ENCODE data around the gene DYSF.

DYSF gene

GRCh38 chr2:71722286-71722685 lies 268.9 kb downstream of the DYSF start:
- DNase-seq (ENCODE audit: low spot score) = no peak
- no peaks in the 10 kb centered on the region for H3K27me3 ChIP-seq (ENCODE audit: insufficient read depth, poor library complexity, severe bottlenecking)
- H3K4me3 ChIP-seq (ENCODE audit: severe bottlenecking) = no peak overlapping the region
- no peak for ATAC-seq (ENCODE audit: low read depth)
- no peaks in the 10 kb centered on the region for H3K9me3 ChIP-seq (ENCODE audit: severe bottlenecking)
- peaks cover under 1% of the 10 kb centered on the region for H3K4me1 ChIP-seq (ENCODE audit: insufficient read depth, poor library complexity, severe bottlenecking)
- H3K27ac ChIP-seq (ENCODE audit: poor library complexity, severe bottlenecking) = no peak overlapping the region
- no peaks in the 10 kb centered on the region for H3K36me3 ChIP-seq (ENCODE audit: low read depth)
- TF ChIP-seq, protein P1, sequence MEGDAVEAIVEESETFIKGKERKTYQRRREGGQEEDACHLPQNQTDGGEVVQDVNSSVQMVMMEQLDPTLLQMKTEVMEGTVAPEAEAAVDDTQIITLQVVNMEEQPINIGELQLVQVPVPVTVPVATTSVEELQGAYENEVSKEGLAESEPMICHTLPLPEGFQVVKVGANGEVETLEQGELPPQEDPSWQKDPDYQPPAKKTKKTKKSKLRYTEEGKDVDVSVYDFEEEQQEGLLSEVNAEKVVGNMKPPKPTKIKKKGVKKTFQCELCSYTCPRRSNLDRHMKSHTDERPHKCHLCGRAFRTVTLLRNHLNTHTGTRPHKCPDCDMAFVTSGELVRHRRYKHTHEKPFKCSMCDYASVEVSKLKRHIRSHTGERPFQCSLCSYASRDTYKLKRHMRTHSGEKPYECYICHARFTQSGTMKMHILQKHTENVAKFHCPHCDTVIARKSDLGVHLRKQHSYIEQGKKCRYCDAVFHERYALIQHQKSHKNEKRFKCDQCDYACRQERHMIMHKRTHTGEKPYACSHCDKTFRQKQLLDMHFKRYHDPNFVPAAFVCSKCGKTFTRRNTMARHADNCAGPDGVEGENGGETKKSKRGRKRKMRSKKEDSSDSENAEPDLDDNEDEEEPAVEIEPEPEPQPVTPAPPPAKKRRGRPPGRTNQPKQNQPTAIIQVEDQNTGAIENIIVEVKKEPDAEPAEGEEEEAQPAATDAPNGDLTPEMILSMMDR (IDR thresholded peaks at IDR 0.05; ENCODE audit: poor library complexity, severe bottlenecking) = no peak

- Histone ChIP-seq H3K36me3 (ENCODE audit: low read depth) (no peaks in the 10 kb centered on the region), H3K4me1 (ENCODE audit: insufficient read depth, poor library complexity, severe bottlenecking) (peaks cover 6% of the 10 kb centered on the region), H3K27me3 (ENCODE audit: insufficient read depth, poor library complexity, severe bottlenecking) (no peaks in the 10 kb centered on the region), H3K4me3 (ENCODE audit: severe bottlenecking) (no peak overlapping the region), H3K9me3 (ENCODE audit: severe bottlenecking) (no peaks in the 10 kb centered on the region), H3K27ac (ENCODE audit: poor library complexity, severe bottlenecking) (no peak overlapping the region)
- ATAC-seq (ENCODE audit: low read depth) = no peak
- DNase-seq (ENCODE audit: low spot score) = no peak
- TF ChIP-seq, protein P1 (IDR thresholded peaks at IDR 0.05; ENCODE audit: poor library complexity, severe bottlenecking) = no peak
These were observed 271.4 kb downstream of the DYSF start for GRCh38 chr2:71724793-71725192.

DNA sequence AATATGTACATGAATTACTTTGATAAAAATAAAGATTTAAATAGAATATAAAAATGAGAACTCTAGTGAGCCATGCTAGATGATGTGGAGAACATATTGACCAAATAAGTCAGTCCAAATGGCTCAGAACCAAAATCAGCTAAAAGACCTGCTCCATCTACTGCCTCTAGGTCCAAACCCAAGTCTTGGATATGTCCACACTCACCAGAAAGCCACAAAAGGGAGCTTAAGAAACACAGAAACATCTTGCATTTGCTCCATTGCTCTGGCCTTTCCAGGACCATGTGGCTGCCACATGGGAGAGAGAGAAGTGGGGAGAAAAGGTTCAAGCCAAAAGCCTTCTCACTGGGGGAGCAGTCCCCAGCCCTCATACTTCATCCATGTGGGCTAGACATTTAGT lies 272.5 kb downstream of the DYSF start:
- Histone ChIP-seq H3K4me3 (ENCODE audit: severe bottlenecking) (no peak overlapping the region), H3K9me3 (ENCODE audit: severe bottlenecking) (no peaks in the 10 kb centered on the region), H3K27me3 (ENCODE audit: insufficient read depth, poor library complexity, severe bottlenecking) (no peaks in the 10 kb centered on the region), H3K36me3 (ENCODE audit: low read depth) (no peaks in the 10 kb centered on the region), H3K4me1 (ENCODE audit: insufficient read depth, poor library complexity, severe bottlenecking) (peaks cover 6% of the 10 kb centered on the region), H3K27ac (ENCODE audit: poor library complexity, severe bottlenecking) (no peak overlapping the region)
- DNase-seq (ENCODE audit: low spot score) (no peak), ATAC-seq (ENCODE audit: low read depth) (no peak)
- TF ChIP-seq, protein P1 (IDR thresholded peaks at IDR 0.05; ENCODE audit: poor library complexity, severe bottlenecking) = no peak

DNA sequence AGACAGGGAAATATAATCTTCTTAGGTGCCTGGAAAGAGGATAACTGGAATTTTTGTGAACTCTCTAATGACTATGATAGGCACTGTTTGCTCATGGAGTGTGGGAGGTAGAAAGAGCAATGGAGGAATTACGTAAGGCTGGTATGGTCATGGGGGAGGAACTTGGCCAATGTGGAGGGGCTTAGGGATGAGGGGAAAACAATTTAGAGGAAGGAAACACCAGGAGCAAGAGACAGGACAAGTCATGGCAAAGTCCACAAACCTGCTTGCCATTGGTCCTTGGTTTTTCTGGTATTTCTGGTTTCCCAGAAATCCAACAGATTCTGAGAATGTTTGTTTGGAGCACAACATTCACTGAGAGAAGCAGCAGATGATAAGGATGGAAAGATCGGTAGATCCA lies 274.2 kb downstream of the DYSF start:
- Histone ChIP-seq H3K4me1 (ENCODE audit: insufficient read depth, poor library complexity, severe bottlenecking) (peaks cover 6% of the 10 kb centered on the region), H3K27ac (ENCODE audit: poor library complexity, severe bottlenecking) (no peak overlapping the region), H3K27me3 (ENCODE audit: insufficient read depth, poor library complexity, severe bottlenecking) (no peaks in the 10 kb centered on the region), H3K36me3 (ENCODE audit: low read depth) (no peaks in the 10 kb centered on the region), H3K9me3 (ENCODE audit: severe bottlenecking) (no peaks in the 10 kb centered on the region), H3K4me3 (ENCODE audit: severe bottlenecking) (no peak overlapping the region)
- TF ChIP-seq, protein P1 (IDR thresholded peaks at IDR 0.05; ENCODE audit: poor library complexity, severe bottlenecking) = no peak
- DNase-seq (ENCODE audit: low spot score) (no peak), ATAC-seq (ENCODE audit: low read depth) (peak; percentile 68)

DNA sequence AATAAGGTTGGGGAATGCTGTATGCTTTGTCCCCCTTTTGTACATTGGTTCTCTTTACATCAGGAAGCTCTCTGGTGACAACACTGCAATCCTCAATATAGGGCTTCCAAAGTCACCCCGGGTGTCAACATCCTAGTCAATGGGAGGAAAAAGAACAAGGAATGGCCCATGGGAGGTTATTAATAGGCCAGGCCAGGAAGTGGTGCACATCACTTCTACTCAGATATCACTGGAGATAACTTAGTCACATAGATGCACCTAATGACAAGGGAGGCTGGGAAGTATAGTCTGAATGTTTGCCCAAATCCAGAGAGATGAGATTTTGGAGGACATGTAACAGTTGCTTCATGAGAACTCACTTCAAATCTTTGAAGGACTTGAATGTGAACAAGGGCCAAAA lies 274.7 kb downstream of the DYSF start:
- DNase-seq (ENCODE audit: low spot score) (no peak), ATAC-seq (ENCODE audit: low read depth) (no peak)
- Histone ChIP-seq H3K4me1 (ENCODE audit: insufficient read depth, poor library complexity, severe bottlenecking) (peaks cover 6% of the 10 kb centered on the region), H3K4me3 (ENCODE audit: severe bottlenecking) (no peak overlapping the region), H3K27ac (ENCODE audit: poor library complexity, severe bottlenecking) (no peak overlapping the region), H3K36me3 (ENCODE audit: low read depth) (no peaks in the 10 kb centered on the region), H3K9me3 (ENCODE audit: severe bottlenecking) (no peaks in the 10 kb centered on the region), H3K27me3 (ENCODE audit: insufficient read depth, poor library complexity, severe bottlenecking) (no peaks in the 10 kb centered on the region)
- TF ChIP-seq, protein P1 (IDR thresholded peaks at IDR 0.05; ENCODE audit: poor library complexity, severe bottlenecking) = no peak

Data from RWPE2 (cell line).